GM23248 (cell line): Measurements from ENCODE around the gene IRX1.

Experiments
- EZH2 ChIP-seq: fragments of 200-600 bp; sonication (generic); IDR thresholded peaks from 2 replicates; pipeline ENCODE4 v1.6.1; 2018; ENCODE audit warnings: antibody characterized with exemption, mild to moderate bottlenecking; ENCODE audit not compliant: insufficient read depth, poor library complexity, severe bottlenecking
- EZH2phosphoT487 ChIP-seq: fragments of 200-600 bp; sonication (generic); IDR thresholded peaks from 2 replicates; pipeline ENCODE4 v1.6.1; 2018; ENCODE audit warnings: antibody characterized with exemption, moderate library complexity, mild to moderate bottlenecking, low read depth; ENCODE audit not compliant: insufficient read depth

GRCh38 chr5:3592298-3592697, 3.3 kb upstream of the IRX1 start:
- TF ChIP-seq EZH2 (no peak), EZH2phosphoT487 (no peak)
